Endodermal cell (in vitro differentiated cells): ENCODE data around the gene RIC1. TPM values are rescaled to one million over a fixed set of nuclear protein-coding genes. Genes with fewer than 3 reads are reported as not detected.
"Not testable (repeated sequence)": the region's sequence is repeated elsewhere in the genome, so short reads cannot be mapped to it uniquely, and the experiment has no call there.

Source experiments
- DNase-seq: peaks from one replicate; pipeline ENCODE4 v3.0.0-alpha.2; 2017
- H3K27ac ChIP-seq: 2 replicates; pipeline ENCODE4 v1.5.1; 2013; ENCODE audit warnings: mild to moderate bottlenecking, low read depth, low read length, moderate library complexity
- H3K27me3 ChIP-seq: 2 replicates; pipeline ENCODE4 v1.6.1; 2013; ENCODE audit warnings: mild to moderate bottlenecking, low read length, moderate library complexity; ENCODE audit not compliant: insufficient read depth, control insufficient read depth, poor library complexity, severe bottlenecking
- H3K36me3 ChIP-seq: 2 replicates; pipeline ENCODE4 v1.7.0; 2013; ENCODE audit warnings: mild to moderate bottlenecking, low read length, moderate library complexity; ENCODE audit not compliant: control insufficient read depth, insufficient read depth
- H3K4me1 ChIP-seq: one replicate; pipeline ENCODE4 v1.7.0; 2013; ENCODE audit warnings: low read length; ENCODE audit not compliant: control insufficient read depth, insufficient read depth
- H3K4me3 ChIP-seq: 2 replicates; pipeline ENCODE4 v1.5.1; 2013; ENCODE audit warnings: mild to moderate bottlenecking, low read length, moderate library complexity
- H3K9ac ChIP-seq: 2 replicates; pipeline ENCODE4 v1.6.1; 2013; ENCODE audit warnings: mild to moderate bottlenecking, low read length, moderate library complexity; ENCODE audit not compliant: poor library complexity, severe bottlenecking; ENCODE audit errors: extremely low read depth
- H3K9me3 ChIP-seq: 2 replicates; pipeline ENCODE4 v1.6.1; 2013; ENCODE audit warnings: mild to moderate bottlenecking, low read length, moderate library complexity; ENCODE audit not compliant: control insufficient read depth
- H3K27ac Mint-ChIP-seq: 2 replicates; pipeline ENCODE4 v1.8.0; 2020; ENCODE audit warnings: mixed read lengths
- H3K27me3 Mint-ChIP-seq: 2 replicates; pipeline ENCODE4 v1.8.0; 2021; ENCODE audit warnings: mild to moderate bottlenecking, mixed read lengths; ENCODE audit not compliant: insufficient read depth
- H3K36me3 Mint-ChIP-seq: 2 replicates; pipeline ENCODE4 v1.8.0; 2020; ENCODE audit warnings: low read depth, mixed read lengths
- H3K4me1 Mint-ChIP-seq: 2 replicates; pipeline ENCODE4 v1.8.0; 2020; ENCODE audit warnings: mixed read lengths
- H3K4me3 Mint-ChIP-seq: 2 replicates; pipeline ENCODE4 v1.8.0; 2020; ENCODE audit warnings: mild to moderate bottlenecking, moderate library complexity, mixed read lengths
- H3K9me3 Mint-ChIP-seq: 2 replicates; pipeline ENCODE4 v1.8.0; 2020; ENCODE audit warnings: mild to moderate bottlenecking, mixed read lengths
- WGBS, 2 experiments: methylation state at CpG; one replicate each; pipeline versions ENCODE4 v1.1.5 to v1.1.7; 2013; ENCODE audit warnings: missing lambda C conversion rate in 2 of 2, mixed read lengths in 1 of 2; ENCODE audit not compliant: insufficient coverage in 1 of 2, insufficient read length in 1 of 2; 5-methylcytosine and 5-hydroxymethylcytosine counted together
- total RNA-seq, 2 donors: library from RNA; stranded (reverse); fragmentation: NEBNext Ultra II Directional in 1 of 2; extraction: Animal tissue kit (Norgen Biotek cat#: 25700) in 1 of 2; gene quantifications; 2 replicates in 1 of 2; 3 replicates in 1 of 2; pipeline ENCODE4 v1.2.1, GENCODE V29; 2021
- TF ChIP-seq, protein P1 (sequence below): fragments of 200-600 bp; sonication (generic); conservative IDR thresholded peaks from 2 replicates; pipeline ENCODE4 v1.5.0; 2021; ENCODE audit warnings: antibody characterized with exemption, mild to moderate bottlenecking

Gene RIC1
- total RNA-seq, 2 donors from 2014 or later: 27.0 to 27.1 TPM

DNA sequence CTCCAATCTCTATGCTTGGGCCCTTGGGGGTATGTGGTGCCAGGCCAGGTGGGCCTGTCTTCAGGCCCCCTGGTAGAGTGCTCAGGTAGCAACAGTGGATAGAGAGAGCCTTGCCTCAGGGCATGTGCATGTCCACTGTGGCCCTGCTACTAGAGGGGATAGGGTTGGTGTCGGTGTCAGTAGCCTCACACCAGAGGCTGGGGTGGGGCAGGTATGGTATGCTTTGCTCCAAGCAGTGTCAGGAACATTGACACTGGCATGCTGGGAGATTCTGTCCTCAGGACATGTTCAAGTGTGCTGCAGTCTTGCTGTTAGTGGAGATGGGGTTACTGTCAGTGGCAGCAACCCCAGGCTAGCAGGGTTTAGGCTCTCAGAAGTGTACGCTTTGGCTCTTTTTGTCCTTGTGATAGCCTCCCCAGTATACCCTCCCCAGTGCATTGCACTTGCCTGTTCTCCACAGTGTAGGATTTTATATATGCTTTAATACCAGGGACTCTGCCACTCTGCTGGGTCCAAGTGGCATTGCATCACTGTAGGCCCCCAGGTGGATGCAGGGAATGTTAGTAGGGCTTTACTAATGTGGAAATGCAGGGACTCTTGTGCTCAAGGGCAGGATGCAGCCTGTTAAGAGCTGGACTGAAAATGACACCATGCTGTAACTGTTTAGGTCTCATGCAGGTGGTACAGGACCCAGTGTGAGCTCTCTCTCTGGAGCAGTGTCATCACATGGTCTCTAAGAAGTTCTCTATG, 21.6 kb downstream of the RIC1 start:
- Mint-ChIP-seq H3K27me3 (no peaks in the 10 kb centered on the region), H3K9me3 (peaks cover 20% of the 10 kb centered on the region), H3K4me3 (no peak overlapping the region), H3K27ac (no peak overlapping the region), H3K4me1 (no peaks in the 10 kb centered on the region), H3K36me3 (peaks cover 21% of the 10 kb centered on the region)
- Histone ChIP-seq H3K9me3 (peaks cover 20% of the 10 kb centered on the region), H3K27me3 (no peaks in the 10 kb centered on the region), H3K4me3 (no peak overlapping the region), H3K4me1 (no peaks in the 10 kb centered on the region), H3K27ac (no peak overlapping the region), H3K9ac (no peak overlapping the region), H3K36me3 (no peaks in the 10 kb centered on the region)
- WGBS, 2 experiments: 89% methylated on average over 2 of the region's 2 CpGs; no CpG with 5 or more reads in 1 of the 2 experiments
- TF ChIP-seq, protein P1, sequence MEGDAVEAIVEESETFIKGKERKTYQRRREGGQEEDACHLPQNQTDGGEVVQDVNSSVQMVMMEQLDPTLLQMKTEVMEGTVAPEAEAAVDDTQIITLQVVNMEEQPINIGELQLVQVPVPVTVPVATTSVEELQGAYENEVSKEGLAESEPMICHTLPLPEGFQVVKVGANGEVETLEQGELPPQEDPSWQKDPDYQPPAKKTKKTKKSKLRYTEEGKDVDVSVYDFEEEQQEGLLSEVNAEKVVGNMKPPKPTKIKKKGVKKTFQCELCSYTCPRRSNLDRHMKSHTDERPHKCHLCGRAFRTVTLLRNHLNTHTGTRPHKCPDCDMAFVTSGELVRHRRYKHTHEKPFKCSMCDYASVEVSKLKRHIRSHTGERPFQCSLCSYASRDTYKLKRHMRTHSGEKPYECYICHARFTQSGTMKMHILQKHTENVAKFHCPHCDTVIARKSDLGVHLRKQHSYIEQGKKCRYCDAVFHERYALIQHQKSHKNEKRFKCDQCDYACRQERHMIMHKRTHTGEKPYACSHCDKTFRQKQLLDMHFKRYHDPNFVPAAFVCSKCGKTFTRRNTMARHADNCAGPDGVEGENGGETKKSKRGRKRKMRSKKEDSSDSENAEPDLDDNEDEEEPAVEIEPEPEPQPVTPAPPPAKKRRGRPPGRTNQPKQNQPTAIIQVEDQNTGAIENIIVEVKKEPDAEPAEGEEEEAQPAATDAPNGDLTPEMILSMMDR: no peak
- no peak for DNase-seq

DNA sequence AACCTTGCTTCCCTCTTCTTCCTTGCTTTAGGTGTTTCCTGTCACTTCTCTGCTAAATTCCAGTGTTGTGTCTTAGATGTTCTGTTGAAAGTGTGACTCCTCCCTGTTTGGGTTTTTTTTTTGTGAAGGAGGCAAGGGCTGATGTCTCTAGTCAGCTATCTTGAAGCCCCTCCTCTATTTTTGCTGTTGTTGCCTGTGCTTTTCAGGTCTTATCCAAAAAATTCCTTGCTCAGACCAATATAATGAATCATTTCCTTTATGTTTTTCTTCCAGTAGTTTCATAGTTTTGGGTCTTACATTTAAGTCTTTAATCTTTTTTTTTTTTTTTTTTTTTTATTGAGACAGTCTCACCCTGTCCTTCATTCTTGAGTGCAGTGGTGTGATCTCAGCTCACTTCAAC, 22.3 kb downstream of the RIC1 start:
- Mint-ChIP-seq H3K27me3 (no peaks in the 10 kb centered on the region), H3K9me3 (peaks cover 20% of the 10 kb centered on the region), H3K36me3 (peaks cover 21% of the 10 kb centered on the region), H3K27ac (no peak overlapping the region), H3K4me1 (no peaks in the 10 kb centered on the region), H3K4me3 (no peak overlapping the region)
- Histone ChIP-seq H3K9me3 (peaks cover 20% of the 10 kb centered on the region), H3K27ac (no peak overlapping the region), H3K4me3 (no peak overlapping the region), H3K9ac (no peak overlapping the region), H3K36me3 (no peaks in the 10 kb centered on the region), H3K27me3 (no peaks in the 10 kb centered on the region), H3K4me1 (no peaks in the 10 kb centered on the region)
- TF ChIP-seq, protein P1: no peak
- no peak for DNase-seq

DNA sequence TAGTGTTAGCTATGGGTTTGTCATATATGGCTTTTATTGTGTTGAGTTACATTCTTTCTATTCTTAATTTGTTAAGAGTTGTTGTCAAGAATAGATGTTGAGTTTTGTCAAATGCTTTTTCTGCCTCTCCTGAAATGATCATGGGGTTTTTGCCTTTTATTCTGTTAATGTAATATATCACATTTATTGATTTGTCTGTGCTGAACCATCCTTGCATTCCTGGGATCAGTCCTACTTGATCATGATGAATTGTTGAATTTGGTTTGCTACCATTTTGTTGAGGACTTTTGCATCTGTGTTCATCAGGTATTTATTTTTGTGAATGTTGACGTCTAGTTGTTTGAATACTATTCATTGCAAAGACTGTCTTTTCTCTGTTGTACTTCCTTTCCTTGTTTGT, 23.9 kb downstream of the RIC1 start:
- peaks cover 19% of the 10 kb centered on the region for H3K36me3 Mint-ChIP-seq
- 94% methylated on average over 1 of the region's 1 CpG; no CpG with 5 or more reads in 1 of the 2 experiments for WGBS, 2 experiments

DNA sequence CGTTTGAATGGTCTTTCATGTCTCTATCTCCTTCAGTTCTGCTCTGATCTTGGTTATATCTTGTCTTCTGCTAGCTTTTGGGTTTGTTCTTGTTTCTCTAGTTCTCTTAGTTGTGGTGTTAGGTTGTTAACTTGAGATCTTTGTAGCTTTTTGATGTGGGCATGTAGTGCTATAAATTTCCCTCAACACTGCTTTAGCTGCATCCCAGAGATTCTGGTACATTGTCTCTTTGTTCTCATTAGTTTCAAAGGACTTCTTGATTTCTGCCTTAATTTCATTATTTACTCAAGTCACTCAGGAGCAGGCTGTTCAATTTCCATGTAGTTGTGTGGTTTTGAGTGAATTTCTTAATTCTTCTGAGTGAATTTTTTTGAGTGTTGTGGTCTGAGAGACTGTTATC, 33.9 kb downstream of the RIC1 start:
- H3K4me3 Mint-ChIP-seq, DNase-seq, H3K4me3 ChIP-seq, H3K9ac ChIP-seq, H3K27me3 Mint-ChIP-seq, H3K27ac ChIP-seq, H3K4me1 ChIP-seq, H3K27me3 ChIP-seq, H3K27ac Mint-ChIP-seq: not testable (repeated sequence)
- Histone ChIP-seq H3K9me3 (peaks cover 46% of the 10 kb centered on the region), H3K36me3 (peaks cover 38% of the 10 kb centered on the region)
- 88% methylated on average over 1 of the region's 1 CpG; no CpG with 5 or more reads in 1 of the 2 experiments for WGBS, 2 experiments
- Mint-ChIP-seq H3K36me3 (peaks cover 63% of the 10 kb centered on the region), H3K4me1 (peaks cover 21% of the 10 kb centered on the region), H3K9me3 (peaks cover 41% of the 10 kb centered on the region)

More for the DNA sequence above, 23.9 kb downstream of the RIC1 start:
- no peaks in the 10 kb centered on the region for H3K27me3 Mint-ChIP-seq
- H3K4me3 Mint-ChIP-seq: no peak overlapping the region
- Histone ChIP-seq H3K9ac (no peak overlapping the region), H3K27ac (no peak overlapping the region), H3K27me3 (no peaks in the 10 kb centered on the region), H3K4me1 (no peaks in the 10 kb centered on the region), H3K36me3 (peaks cover 13% of the 10 kb centered on the region), H3K9me3 (peaks cover 20% of the 10 kb centered on the region), H3K4me3 (peak overlapping the region; percentile 32)
- TF ChIP-seq, protein P1: no peak
- peaks cover 20% of the 10 kb centered on the region for H3K9me3 Mint-ChIP-seq
- H3K4me1 Mint-ChIP-seq: no peaks in the 10 kb centered on the region
- no peak overlapping the region for H3K27ac Mint-ChIP-seq
- DNase-seq: no peak
